ENCODE data around the gene ADAMTS18.

- TF ChIP-seq CTCF (IDR thresholded peaks at IDR 0.05) (no peak), POLR2AphosphoS5 (IDR thresholded peaks at IDR 0.05) (no peak), POLR2A (IDR thresholded peaks at IDR 0.05) (no peak)
These were observed 8.7 kb upstream of the ADAMTS18 start for GRCh38 chr16:77443357-77444146.
